HepG2 (cell line): ENCODE results near the gene CALN1. TPM values are rescaled to one million over a fixed set of nuclear protein-coding genes. Genes with fewer than 3 reads are reported as not detected.
"Not testable (repeated sequence)": the region's sequence is repeated elsewhere in the genome, so short reads cannot be mapped to it uniquely, and the experiment has no call there.

Source experiments
- ATAC-seq: fragments of 200-7000 bp; cut with Tn5 transposase; 3 replicates; pipeline ENCODE4 v1.9.1; 2020; ENCODE audit warnings: mild to moderate bottlenecking, moderate library complexity
- BruUV-seq: library from RNA; stranded (reverse); fragments of 400-500 nt; replicated peaks from 2 replicates; lab custom pipeline; 2021; lab: Mats Ljungman, UMichigan
- CTCF ChIA-PET: fragments of 300-600 bp; formaldehyde crosslinking; extraction: SDS; loops from one replicate; lab custom pipeline; 2021; ENCODE audit warnings: low total read pairs, inconsistent platforms, low intra/inter-chr PET ratio; lab: Yijun Ruan, JAX
- POLR2A ChIA-PET: fragments of 350-600 bp; sonication (Branson Sonifier 250); formaldehyde crosslinking; loops from one replicate; lab custom pipeline; 2020; ENCODE audit warnings: antibody characterized with exemption, inconsistent platforms; lab: Yijun Ruan, JAX
- DNase-seq: peaks from one replicate; pipeline ENCODE4 v3.0.0-alpha.2; 2015; ENCODE audit warnings: low spot score
- FAIRE-seq: peaks from 3 replicates; lab custom pipeline; 2011; peaks lifted over from hg19 to GRCh38; lab: Jason Lieb, UNC
- H2AFZ ChIP-seq: one replicate; pipeline ENCODE4 v1.6.1; 2011; ENCODE audit warnings: low read length, inconsistent platforms
- H3K27ac ChIP-seq: fragments of 300-600 bp; 3 replicates; pipeline ENCODE4 v1.8.0; 2011; ENCODE audit warnings: mixed run types, mild to moderate bottlenecking, mixed read lengths, low read length, inconsistent platforms; ENCODE audit not compliant: insufficient read depth; ENCODE audit errors: extremely low read length
- H3K27me3 ChIP-seq, 2 experiments: fragments of 200-600 bp in 1 of 2; 2 replicates in 1 of 2; 3 replicates in 1 of 2; pipeline versions ENCODE4 v1.6.0 to v1.8.0; 2011; ENCODE audit warnings: low read length in 2 of 2, mild to moderate bottlenecking in 2 of 2, moderate library complexity in 2 of 2, inconsistent platforms in 1 of 2; ENCODE audit not compliant: insufficient read depth in 2 of 2, control insufficient read depth in 1 of 2
- H3K36me3 ChIP-seq, 2 experiments: fragments of 200-600 bp in 1 of 2; replicated peaks in 1 of 2; 2 replicates in 1 of 2; 3 replicates in 1 of 2; pipeline versions ENCODE4 v1.5.1 to v1.8.0; 2011; ENCODE audit warnings: low read length in 2 of 2, inconsistent platforms in 1 of 2; ENCODE audit not compliant: insufficient read depth in 2 of 2, control insufficient read depth in 1 of 2
- H3K4me1 ChIP-seq: 2 replicates; pipeline ENCODE4 v1.5.1; 2012; ENCODE audit warnings: low read length, inconsistent platforms; ENCODE audit not compliant: insufficient read depth
- H3K4me2 ChIP-seq: 2 replicates; pipeline ENCODE4 v1.6.0; 2011; ENCODE audit warnings: low read depth, low read length, inconsistent platforms
- H3K4me3 ChIP-seq, 3 experiments: fragments of 200-600 bp in 1 of 3; sonication (generic), shearing (Covaris generic) in 1 of 3; replicated peaks in 1 of 3; 2 replicates each; pipeline ENCODE4 v1.5.1; 2011 to 2016; ENCODE audit warnings: low read length in 3 of 3, inconsistent platforms in 2 of 3, low read depth in 2 of 3, mild to moderate bottlenecking in 2 of 3, control low read depth in 1 of 3, mixed read lengths in 1 of 3; ENCODE audit not compliant: insufficient read depth in 1 of 3
- H3K79me2 ChIP-seq: one replicate; pipeline ENCODE4 v1.6.1; 2011; ENCODE audit warnings: low read length, inconsistent platforms; ENCODE audit not compliant: insufficient read depth
- H3K9ac ChIP-seq: 2 replicates; pipeline ENCODE4 v1.6.0; 2011; ENCODE audit warnings: mild to moderate bottlenecking, low read depth, low read length, inconsistent platforms; ENCODE audit not compliant: insufficient read depth
- H3K9me3 ChIP-seq: 2 replicates; pipeline ENCODE4 v1.5.1; 2012; ENCODE audit warnings: mild to moderate bottlenecking, low read length
- H4K20me1 ChIP-seq: 2 replicates; pipeline ENCODE4 v1.6.0; 2011; ENCODE audit warnings: inconsistent platforms, mild to moderate bottlenecking, low read length, moderate library complexity; ENCODE audit not compliant: insufficient read depth
- CBX2 ChIP-seq, 2 experiments: fragments of 200-600 bp in 1 of 2; sonication (generic); formaldehyde crosslinking in 1 of 2; IDR thresholded peaks; 2 replicates each; pipeline versions ENCODE4 v1.7.0 to v1.8.1; 2018 to 2022; ENCODE audit warnings: low read depth in 2 of 2, low read length in 1 of 2, mild to moderate bottlenecking in 1 of 2, missing genetic modification reagents in 1 of 2
- GPN1 ChIP-seq: sonication (generic); formaldehyde crosslinking; IDR thresholded peaks from 2 replicates; pipeline ENCODE4 v1.5.1; 2020; ENCODE audit warnings: missing genetic modification reagents, borderline replicate concordance
- ONECUT2 ChIP-seq: sonication (generic); formaldehyde crosslinking; IDR thresholded peaks from 2 replicates; pipeline ENCODE4 v1.4.0; 2020; ENCODE audit warnings: missing genetic modification reagents
- PRPF4 ChIP-seq: fragments of 200-400 bp; formaldehyde crosslinking; IDR thresholded peaks from 2 replicates; pipeline ENCODE4 v1.6.1; 2016; ENCODE audit warnings: low read length, low read depth; ENCODE audit not compliant: poor library complexity, severe bottlenecking
- RFXAP ChIP-seq: sonication (generic); formaldehyde crosslinking; IDR thresholded peaks from 2 replicates; pipeline ENCODE4 v1.4.0; 2020; ENCODE audit warnings: missing genetic modification reagents, borderline replicate concordance
- ZNF230 ChIP-seq: sonication (generic); formaldehyde crosslinking; IDR thresholded peaks from 2 replicates; pipeline ENCODE4 v1.4.0; 2020; ENCODE audit warnings: mild to moderate bottlenecking, missing genetic modification reagents
- ZNF510 ChIP-seq: sonication (generic); formaldehyde crosslinking; IDR thresholded peaks from 2 replicates; pipeline ENCODE4 v1.4.0; 2020; ENCODE audit warnings: low read depth, mild to moderate bottlenecking, missing genetic modification reagents
- ZNF556 ChIP-seq: sonication (generic); formaldehyde crosslinking; IDR thresholded peaks from 2 replicates; pipeline ENCODE4 v1.4.0; 2020; ENCODE audit warnings: mild to moderate bottlenecking, missing genetic modification reagents, borderline replicate concordance
- ZNF563 ChIP-seq: sonication (generic); formaldehyde crosslinking; IDR thresholded peaks from 2 replicates; pipeline ENCODE4 v1.8.0; 2022; ENCODE audit warnings: mild to moderate bottlenecking, moderate library complexity, missing genetic modification reagents
- WGBS: methylation state at CpG from one replicate; pipeline ENCODE4 v1.1.6; 2017; ENCODE audit warnings: low lambda C conversion rate; 5-methylcytosine and 5-hydroxymethylcytosine counted together
- in situ Hi-C: cut with HindIII; loops from 2 replicates; pipeline ENCODE4 v1.10.0; 2017; ENCODE audit warnings: low pct_unique_long_range_greater_than_20kb; ENCODE audit not compliant: extremely low pct_ligation_motif_present
- intact Hi-C: fragments of 100-400 bp; cut with micrococcal nuclease; formaldehyde crosslinking; loops from one replicate; pipeline ENCODE4 v1.10.0; 2022; ENCODE audit not compliant: unreplicated experiment
- polyA plus RNA-seq, 8 experiments: library from polyadenylated mRNA; depleted of rRNA in 3 of 8; stranded (reverse) in 7 of 8; unstranded in 1 of 8; fragments of >200 nt; fragmentation: Illumina TruSeq in 4 of 8; extraction: Trizol in 4 of 8; gene quantifications; 2 replicates each; pipeline versions ENCODE4 v1.2.1 to v1.2.3, GENCODE V29; 2011 to 2016; ENCODE audit warnings: low read depth in 4 of 8, missing spikeins in 1 of 8, mixed read lengths in 1 of 8; ENCODE audit not compliant: insufficient read depth in 1 of 8
- total RNA-seq, 5 experiments: library from RNA; depleted of rRNA; stranded (reverse); fragments of >200 nt; fragmentation: Illumina TruSeq; extraction: Trizol; gene quantifications; 2 replicates each; pipeline ENCODE4 v1.2.3, GENCODE V29; 2016; ENCODE audit warnings: low read depth in 1 of 5
- TF ChIP-seq, protein P1 (sequence below): sonication (generic); formaldehyde crosslinking; IDR thresholded peaks from 2 replicates; pipeline ENCODE4 v1.5.1; 2020; ENCODE audit warnings: missing genetic modification reagents, mild to moderate bottlenecking, borderline replicate concordance

The CALN1 gene
- total and polyA plus RNA-seq, 2 of the 13 experiments (the other 11 are each of a cell fraction or from before 2014, with no cell fraction given): not detected

DNA sequence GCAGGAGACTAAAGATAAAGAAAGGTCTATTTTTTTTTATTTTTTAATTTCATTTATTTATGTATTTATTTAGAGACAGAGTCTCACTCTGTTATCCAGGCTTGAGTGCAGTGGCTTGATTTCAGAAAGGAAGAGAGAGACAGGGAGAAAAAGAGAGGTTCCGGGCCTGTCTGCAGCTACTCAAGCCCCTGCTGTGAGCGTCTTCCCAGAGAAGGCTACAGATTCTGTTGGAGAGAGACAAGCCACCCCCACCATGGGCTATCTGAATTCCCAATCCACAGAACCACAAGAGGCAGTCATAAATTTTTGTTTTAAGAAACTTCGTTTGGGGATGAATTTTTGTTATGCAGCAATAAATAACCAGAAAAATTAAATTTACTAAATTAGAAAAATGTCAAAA, 68.1 kb downstream of the CALN1 start (continued):
- TF ChIP-seq ZNF230 (CRISPR knock-in tag) (no peak), PRPF4 (no peak), ZNF556 (CRISPR knock-in tag) (no peak), GPN1 (CRISPR knock-in tag) (no peak), ONECUT2 (CRISPR knock-in tag) (no peak)

DNA sequence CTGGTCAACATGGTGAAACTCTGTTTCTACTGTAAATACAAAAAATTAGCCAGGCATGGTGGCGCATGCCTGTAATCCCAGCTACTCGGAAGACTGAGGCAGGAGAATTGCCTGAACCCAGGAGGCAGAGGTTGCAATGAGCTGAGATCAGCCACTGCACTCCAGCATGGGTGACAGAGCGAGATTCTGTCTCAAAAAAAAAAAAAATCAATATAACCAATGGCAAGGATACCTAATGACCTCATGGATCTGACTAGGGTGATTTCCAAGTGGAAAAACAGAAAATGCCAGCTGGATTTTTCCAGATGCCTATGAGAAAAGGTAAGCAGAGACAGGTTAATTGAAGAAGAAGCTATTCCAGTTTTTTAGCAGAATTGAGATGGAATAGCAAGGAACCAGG, 68.8 kb downstream of the CALN1 start:
- H2AFZ ChIP-seq, H3K4me3 ChIP-seq, FAIRE-seq, H3K9me3 ChIP-seq, H4K20me1 ChIP-seq, H3K4me2 ChIP-seq, H3K9ac ChIP-seq, H3K36me3 ChIP-seq, in situ Hi-C loops, H3K27me3 ChIP-seq, DNase-seq, ATAC-seq, intact Hi-C loops, H3K27ac ChIP-seq, CTCF ChIA-PET, H3K4me1 ChIP-seq, BruUV-seq, POLR2A ChIA-PET, H3K79me2 ChIP-seq: not testable (repeated sequence)
- 27% methylated on average over 3 of the region's 3 CpGs for WGBS

DNA sequence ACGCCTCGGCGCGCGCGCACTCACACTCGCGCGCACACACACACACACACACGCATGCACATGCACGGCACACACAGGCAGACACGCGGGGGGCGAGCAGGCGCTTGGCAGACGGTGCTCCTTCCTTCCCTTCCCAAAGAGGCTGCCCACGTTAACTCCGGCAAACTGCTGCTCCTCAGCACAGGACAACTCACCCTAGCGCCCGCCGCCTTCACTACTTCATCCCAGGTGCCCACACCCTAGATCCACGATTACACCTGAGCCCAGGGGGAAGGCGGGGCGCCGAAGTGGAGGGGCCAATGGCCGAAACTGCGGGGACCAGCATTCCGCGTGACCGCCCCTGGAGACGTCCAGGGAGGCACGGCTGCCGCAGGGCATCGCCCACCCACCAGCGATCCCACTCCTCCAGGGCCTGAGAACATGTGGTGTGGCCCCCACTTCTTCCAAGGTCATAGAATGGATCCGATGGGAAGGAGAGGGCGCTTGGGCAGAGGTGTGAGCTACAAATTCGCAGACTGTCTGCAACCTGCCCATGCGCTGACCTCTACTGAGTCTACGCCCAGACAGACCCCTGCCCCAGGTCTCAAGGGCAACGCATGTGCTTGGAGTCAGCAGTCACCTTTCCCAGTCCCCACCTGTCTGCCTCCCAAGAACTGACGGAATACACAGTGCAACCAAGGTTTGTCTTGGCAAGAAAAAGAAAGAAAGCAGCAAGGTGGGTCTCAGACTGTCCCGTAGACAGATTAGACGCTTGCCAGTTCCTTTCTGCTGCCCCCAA, 74.6 kb downstream of the CALN1 start:
- POLR2A ChIA-PET: no interaction called here
- Histone ChIP-seq H2AFZ (no peak overlapping the region), H3K36me3 (no peaks in the 10 kb centered on the region), H3K9ac (no peak overlapping the region), H3K4me1 (no peaks in the 10 kb centered on the region), H3K79me2 (no peaks in the 10 kb centered on the region), H4K20me1 (no peaks in the 10 kb centered on the region), H3K9me3 (no peaks in the 10 kb centered on the region), H3K27ac (no peak overlapping the region), H3K27me3 (peaks cover 1 to 15% of the 10 kb centered on the region in 2 experiments; a peak in 3 of 5 replicates), H3K4me2 (no peak overlapping the region), H3K4me3 (no peak overlapping the region)
- CTCF ChIA-PET: no interaction called here
- ATAC-seq (no peak), FAIRE-seq (no peak), DNase-seq (no peak)
- WGBS: 35% methylated on average over 9 of the region's 44 CpGs
- in situ Hi-C loops: no loop called here
- BruUV-seq: no TSS peak
- intact Hi-C loops: no loop called here
- TF ChIP-seq RFXAP (no peak), ZNF510 (CRISPR knock-in tag) (no peak), CBX2 (IDR thresholded peaks at IDR 0.05; ENCODE audit: low read depth, low read length) (no peak), CBX2 (CRISPR knock-in tag; IDR thresholded peaks at IDR 0.05; ENCODE audit: low read depth) (no peak), ZNF563 (CRISPR knock-in tag) (no peak)
- TF ChIP-seq, protein P1, sequence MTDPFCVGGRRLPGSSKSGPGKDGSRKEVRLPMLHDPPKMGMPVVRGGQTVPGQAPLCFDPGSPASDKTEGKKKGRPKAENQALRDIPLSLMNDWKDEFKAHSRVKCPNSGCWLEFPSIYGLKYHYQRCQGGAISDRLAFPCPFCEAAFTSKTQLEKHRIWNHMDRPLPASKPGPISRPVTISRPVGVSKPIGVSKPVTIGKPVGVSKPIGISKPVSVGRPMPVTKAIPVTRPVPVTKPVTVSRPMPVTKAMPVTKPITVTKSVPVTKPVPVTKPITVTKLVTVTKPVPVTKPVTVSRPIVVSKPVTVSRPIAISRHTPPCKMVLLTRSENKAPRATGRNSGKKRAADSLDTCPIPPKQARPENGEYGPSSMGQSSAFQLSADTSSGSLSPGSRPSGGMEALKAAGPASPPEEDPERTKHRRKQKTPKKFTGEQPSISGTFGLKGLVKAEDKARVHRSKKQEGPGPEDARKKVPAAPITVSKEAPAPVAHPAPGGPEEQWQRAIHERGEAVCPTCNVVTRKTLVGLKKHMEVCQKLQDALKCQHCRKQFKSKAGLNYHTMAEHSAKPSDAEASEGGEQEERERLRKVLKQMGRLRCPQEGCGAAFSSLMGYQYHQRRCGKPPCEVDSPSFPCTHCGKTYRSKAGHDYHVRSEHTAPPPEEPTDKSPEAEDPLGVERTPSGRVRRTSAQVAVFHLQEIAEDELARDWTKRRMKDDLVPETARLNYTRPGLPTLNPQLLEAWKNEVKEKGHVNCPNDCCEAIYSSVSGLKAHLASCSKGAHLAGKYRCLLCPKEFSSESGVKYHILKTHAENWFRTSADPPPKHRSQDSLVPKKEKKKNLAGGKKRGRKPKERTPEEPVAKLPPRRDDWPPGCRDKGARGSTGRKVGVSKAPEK: no peak
